Fibroblast of lung (primary cell): ENCODE results near the gene CDRT4. TPM values are rescaled to one million over a fixed set of nuclear protein-coding genes. Genes with fewer than 3 reads are reported as not detected.
A peak's percentile ranks its signal among the peaks of the same experiment; 100 is the strongest.

Source experiments
- DNase-seq, 2 donors: peaks; one replicate each; pipeline versions ENCODE4 v3.0.0 to v3.0.0-alpha.2; 2010; ENCODE audit warnings: low read depth in 2 of 2
- H2AFZ ChIP-seq: 2 replicates; pipeline ENCODE4 v1.5.1; 2012; ENCODE audit warnings: low read length, control low read depth, inconsistent platforms
- H3K27ac ChIP-seq: 2 replicates; pipeline ENCODE4 v1.5.1; 2011; ENCODE audit warnings: low read length, control low read depth; ENCODE audit not compliant: insufficient read depth
- H3K27me3 ChIP-seq: 2 replicates; pipeline ENCODE4 v1.5.1; 2011; ENCODE audit warnings: mild to moderate bottlenecking, low read length; ENCODE audit not compliant: control insufficient read depth, insufficient read depth
- H3K36me3 ChIP-seq: 2 replicates; pipeline ENCODE4 v1.5.1; 2011; ENCODE audit warnings: low read length; ENCODE audit not compliant: control insufficient read depth, insufficient read depth
- H3K4me1 ChIP-seq: 2 replicates; pipeline ENCODE4 v1.5.1; 2011; ENCODE audit warnings: low read length; ENCODE audit not compliant: control insufficient read depth, insufficient read depth; ENCODE audit errors: extremely low read depth
- H3K4me2 ChIP-seq: 2 replicates; pipeline ENCODE4 v1.5.1; 2011; ENCODE audit warnings: low read length, control low read depth; ENCODE audit not compliant: insufficient read depth; ENCODE audit errors: extremely low read depth
- H3K4me3 ChIP-seq, 4 experiments: fragments of 200-600 bp in 1 of 4; sonication (generic) in 1 of 4; replicated peaks in 1 of 4; 2 replicates each; pipeline ENCODE4 v1.5.1; 2011 to 2016; ENCODE audit warnings: low read length in 4 of 4, low read depth in 3 of 4, mild to moderate bottlenecking in 3 of 4, control low read depth in 2 of 4, inconsistent platforms in 1 of 4, mixed read lengths in 1 of 4; ENCODE audit not compliant: insufficient read depth in 1 of 4; ENCODE audit errors: control extremely low read depth in 1 of 4
- H3K79me2 ChIP-seq: 2 replicates; pipeline ENCODE4 v1.5.1; 2012; ENCODE audit warnings: mild to moderate bottlenecking, low read length, inconsistent platforms; ENCODE audit not compliant: control insufficient read depth, insufficient read depth
- H3K9ac ChIP-seq: 2 replicates; pipeline ENCODE4 v1.5.1; 2011; ENCODE audit warnings: mild to moderate bottlenecking, low read length, control low read depth; ENCODE audit not compliant: insufficient read depth
- H3K9me3 ChIP-seq: 2 replicates; pipeline ENCODE4 v1.5.1; 2012; ENCODE audit warnings: low read depth, low read length; ENCODE audit not compliant: control insufficient read depth, insufficient read depth
- H4K20me1 ChIP-seq: 2 replicates; pipeline ENCODE4 v1.5.1; 2011; ENCODE audit warnings: low read length; ENCODE audit not compliant: control insufficient read depth, insufficient read depth; ENCODE audit errors: extremely low read depth
- CTCF ChIP-seq, 2 donors: IDR thresholded peaks in 1 of 2; conservative IDR thresholded peaks in 1 of 2; 1 replicate in 1 of 2; 2 replicates in 1 of 2; pipeline ENCODE4 v1.5.1; 2011 to 2012; ENCODE audit warnings: low read length in 2 of 2, control low read depth in 1 of 2, inconsistent platforms in 1 of 2, low read depth in 1 of 2, mild to moderate bottlenecking in 1 of 2
- EZH2 ChIP-seq: IDR thresholded peaks from 2 replicates; pipeline ENCODE4 v1.5.1; 2012; ENCODE audit warnings: low read length, control low read depth, mild to moderate bottlenecking; ENCODE audit errors: missing control alignments
- polyA plus RNA-seq, 2 donors: library from polyadenylated mRNA; depleted of rRNA in 1 of 2; stranded (reverse) in 1 of 2; unstranded in 1 of 2; fragments of >200 nt; gene quantifications; 2 replicates each; pipeline ENCODE4 v1.2.1, GENCODE V29; 2011 to 2012; ENCODE audit warnings: missing spikeins in 1 of 2
- total RNA-seq: library from RNA; depleted of rRNA; stranded (reverse); fragments of >200 nt; gene quantifications from 2 replicates; pipeline ENCODE4 v1.2.1, GENCODE V29; 2014

The CDRT4 gene
- total and polyA plus RNA-seq, 2 donors (not counting 1 experiment from before 2014, with no cell fraction given) = 0.49 to 2.3 TPM

GRCh38 chr17:15470536-15470935 is 3.1 kb upstream of the CDRT4 start:
- no peaks in the 10 kb centered on the region for H3K36me3 ChIP-seq
- no peak for DNase-seq

GRCh38 chr17:15469260-15469659 is 1.8 kb upstream of the CDRT4 start:
- H3K4me2 ChIP-seq = no peak overlapping the region
- H3K27ac ChIP-seq = no peak overlapping the region

More at GRCh38 chr17:15470536-15470935, 3.1 kb upstream of the CDRT4 start:
- Histone ChIP-seq H3K9ac (no peak overlapping the region), H4K20me1 (no peaks in the 10 kb centered on the region), H3K4me3 (no peak overlapping the region), H3K79me2 (no peaks in the 10 kb centered on the region), H3K4me1 (peaks cover 2% of the 10 kb centered on the region), H3K27ac (no peak overlapping the region), H2AFZ (no peak overlapping the region), H3K27me3 (no peaks in the 10 kb centered on the region), H3K4me2 (no peak overlapping the region), H3K9me3 (no peaks in the 10 kb centered on the region)
- no peak for TF ChIP-seq CTCF (conservative IDR thresholded peaks at IDR 0.05 in 1 of 2, IDR thresholded peaks at IDR 0.05 in 1 of 2; ENCODE audit: low read depth in 1 of 2, low read length in 2 of 2)
- no peak for TF ChIP-seq EZH2

GRCh38 chr17:15468126-15468525 is 705 bp upstream of the CDRT4 start:
- Histone ChIP-seq H3K27me3 (peaks cover 3% of the 10 kb centered on the region), H3K36me3 (no peaks in the 10 kb centered on the region), H3K79me2 (no peaks in the 10 kb centered on the region), H3K4me3 (no peak overlapping the region), H3K4me1 (peaks cover 14% of the 10 kb centered on the region), H4K20me1 (no peaks in the 10 kb centered on the region), H3K9ac (no peak overlapping the region), H3K9me3 (no peaks in the 10 kb centered on the region), H3K4me2 (no peak overlapping the region), H2AFZ (no peak overlapping the region), H3K27ac (no peak overlapping the region)
- no peak for TF ChIP-seq EZH2
- TF ChIP-seq CTCF (conservative IDR thresholded peaks at IDR 0.05 in 1 of 2, IDR thresholded peaks at IDR 0.05 in 1 of 2; ENCODE audit: low read depth in 1 of 2, low read length in 2 of 2) = no peak
- DNase-seq = no peak

More at GRCh38 chr17:15469260-15469659, 1.8 kb upstream of the CDRT4 start:
- no peak overlapping the region for H3K4me3 ChIP-seq
- TF ChIP-seq EZH2 (no peak), CTCF (conservative IDR thresholded peaks at IDR 0.05 in 1 of 2, IDR thresholded peaks at IDR 0.05 in 1 of 2; ENCODE audit: low read depth in 1 of 2, low read length in 2 of 2) (no peak)
- H3K9ac ChIP-seq = no peak overlapping the region
- H3K9me3 ChIP-seq = no peaks in the 10 kb centered on the region
- no peaks in the 10 kb centered on the region for H3K79me2 ChIP-seq
- no peaks in the 10 kb centered on the region for H3K36me3 ChIP-seq
- H3K27me3 ChIP-seq = peaks cover 3% of the 10 kb centered on the region
- peak in 1 of 2 donors; percentile 95 for DNase-seq
- H4K20me1 ChIP-seq = no peaks in the 10 kb centered on the region
- no peak overlapping the region for H2AFZ ChIP-seq
- peaks cover 6% of the 10 kb centered on the region for H3K4me1 ChIP-seq
